ENCODE results near the gene OGFR. TPM values are rescaled to one million over a fixed set of nuclear protein-coding genes. Genes with fewer than 3 reads are reported as not detected.

OGFR gene
- total and polyA plus RNA-seq, 7 donors = 11.6 to 21.6 (median 19.2) TPM

DNA sequence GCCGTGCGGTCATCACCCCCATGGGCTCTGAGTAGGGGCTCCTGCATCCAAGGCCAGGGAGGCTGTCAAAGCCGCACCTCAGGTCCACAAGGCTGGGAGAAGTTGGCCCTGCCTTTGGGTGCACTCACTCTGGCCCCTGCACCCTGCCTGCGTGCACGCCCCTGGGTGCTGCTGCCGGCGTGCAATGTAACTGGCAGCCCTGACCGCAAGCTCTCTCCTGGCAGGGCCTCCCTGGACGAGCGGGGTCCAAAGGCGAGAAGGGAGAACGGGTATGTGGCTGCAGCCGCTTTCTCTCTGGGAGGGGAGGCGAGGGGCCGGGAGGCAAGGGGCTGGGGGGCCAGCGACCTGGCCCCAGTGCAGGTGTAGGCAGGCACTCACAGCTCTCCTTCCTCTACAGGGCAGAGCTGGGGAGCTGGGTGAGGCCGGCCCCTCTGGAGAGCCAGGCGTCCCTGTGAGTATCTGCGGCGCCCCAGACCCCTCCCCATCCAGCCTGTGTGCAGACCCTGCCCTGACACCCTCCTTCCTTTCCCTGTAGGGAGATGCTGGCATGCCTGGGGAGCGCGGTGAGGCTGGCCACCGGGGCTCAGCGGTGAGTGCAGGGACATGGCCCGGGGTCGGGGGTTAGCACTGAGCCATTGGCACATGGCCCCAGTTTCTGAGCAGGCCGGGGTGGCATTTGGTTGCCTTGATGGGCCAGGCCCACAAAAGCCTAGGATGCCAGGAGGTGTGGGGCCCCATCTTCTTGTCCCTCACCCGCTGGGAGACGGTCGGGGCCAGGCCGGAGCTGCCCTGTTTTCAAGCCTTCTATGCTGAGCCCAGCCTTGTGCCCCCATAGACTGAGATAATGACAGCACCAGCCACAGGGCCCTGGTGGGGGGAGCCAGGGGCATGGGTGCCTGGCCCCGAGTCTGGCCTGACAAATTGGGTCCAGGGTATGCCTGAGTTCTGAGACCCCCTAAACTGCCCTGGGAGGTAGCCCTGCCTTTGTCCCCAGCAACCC, 24.9 kb downstream of the OGFR start:
- Histone ChIP-seq H3K36me3 (ENCODE audit: insufficient read depth in 1 of 2, low read depth in 1 of 2) (no peaks in the 10 kb centered on the region), H3K4me1 (no peaks in the 10 kb centered on the region), H3K27ac (no peak overlapping the region), H3K4me3 (no peak overlapping the region), H3K9me3 (no peaks in the 10 kb centered on the region), H3K27me3 (ENCODE audit: insufficient read depth in 3 of 3, low read length in 2 of 3) (peaks cover 0 to 27% (median 9%) of the 10 kb centered on the region in 3 donors)
- DNase-seq = peak in 1 of 2 donors; percentile 43
- intact Hi-C loops (cut with DNase I) = no loop called here
- TF ChIP-seq, protein P1, sequence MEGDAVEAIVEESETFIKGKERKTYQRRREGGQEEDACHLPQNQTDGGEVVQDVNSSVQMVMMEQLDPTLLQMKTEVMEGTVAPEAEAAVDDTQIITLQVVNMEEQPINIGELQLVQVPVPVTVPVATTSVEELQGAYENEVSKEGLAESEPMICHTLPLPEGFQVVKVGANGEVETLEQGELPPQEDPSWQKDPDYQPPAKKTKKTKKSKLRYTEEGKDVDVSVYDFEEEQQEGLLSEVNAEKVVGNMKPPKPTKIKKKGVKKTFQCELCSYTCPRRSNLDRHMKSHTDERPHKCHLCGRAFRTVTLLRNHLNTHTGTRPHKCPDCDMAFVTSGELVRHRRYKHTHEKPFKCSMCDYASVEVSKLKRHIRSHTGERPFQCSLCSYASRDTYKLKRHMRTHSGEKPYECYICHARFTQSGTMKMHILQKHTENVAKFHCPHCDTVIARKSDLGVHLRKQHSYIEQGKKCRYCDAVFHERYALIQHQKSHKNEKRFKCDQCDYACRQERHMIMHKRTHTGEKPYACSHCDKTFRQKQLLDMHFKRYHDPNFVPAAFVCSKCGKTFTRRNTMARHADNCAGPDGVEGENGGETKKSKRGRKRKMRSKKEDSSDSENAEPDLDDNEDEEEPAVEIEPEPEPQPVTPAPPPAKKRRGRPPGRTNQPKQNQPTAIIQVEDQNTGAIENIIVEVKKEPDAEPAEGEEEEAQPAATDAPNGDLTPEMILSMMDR (IDR thresholded peaks at IDR 0.05) = no peak
- ATAC-seq = no peak
- 91 to 96% (median 92%) methylated on average over 26 to 32 of the region's 32 CpGs for WGBS, 3 donors

DNA sequence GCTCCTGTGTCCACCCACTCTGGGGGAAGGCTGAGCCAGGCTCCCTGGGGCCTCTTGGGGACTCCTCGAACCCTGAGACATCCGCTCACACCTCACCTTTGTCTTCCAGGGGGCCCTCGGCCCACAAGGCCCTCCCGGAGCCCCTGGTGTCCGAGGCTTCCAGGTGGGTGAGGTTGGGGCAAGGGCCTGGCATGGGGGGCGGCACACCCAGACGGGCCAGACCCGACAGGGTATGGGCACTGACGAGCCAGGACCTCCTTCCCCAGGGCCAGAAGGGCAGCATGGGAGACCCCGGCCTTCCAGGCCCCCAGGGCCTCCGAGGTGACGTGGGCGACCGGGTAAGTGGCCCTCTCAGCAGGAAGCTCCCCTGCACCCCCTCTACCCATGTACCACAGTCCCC, 25.6 kb downstream of the OGFR start:
- no peaks in the 10 kb centered on the region for H3K9me3 ChIP-seq
- ATAC-seq (no peak), DNase-seq (peak in 1 of 2 donors; percentile 36)
- no peaks in the 10 kb centered on the region for H3K4me1 ChIP-seq
- 92 to 96% (median 93%) methylated on average over 9 to 14 of the region's 14 CpGs for WGBS, 3 donors
- H3K4me3 ChIP-seq = no peak overlapping the region
- H3K36me3 ChIP-seq (ENCODE audit: insufficient read depth in 1 of 2, low read depth in 1 of 2) = no peaks in the 10 kb centered on the region
- intact Hi-C loops (cut with DNase I) = no loop called here
- H3K27ac ChIP-seq = no peak overlapping the region
- H3K27me3 ChIP-seq (ENCODE audit: insufficient read depth in 3 of 3, low read length in 2 of 3) = peaks cover 0 to 29% (median 9%) of the 10 kb centered on the region in 3 donors
- TF ChIP-seq, protein P1 (IDR thresholded peaks at IDR 0.05) = no peak

DNA sequence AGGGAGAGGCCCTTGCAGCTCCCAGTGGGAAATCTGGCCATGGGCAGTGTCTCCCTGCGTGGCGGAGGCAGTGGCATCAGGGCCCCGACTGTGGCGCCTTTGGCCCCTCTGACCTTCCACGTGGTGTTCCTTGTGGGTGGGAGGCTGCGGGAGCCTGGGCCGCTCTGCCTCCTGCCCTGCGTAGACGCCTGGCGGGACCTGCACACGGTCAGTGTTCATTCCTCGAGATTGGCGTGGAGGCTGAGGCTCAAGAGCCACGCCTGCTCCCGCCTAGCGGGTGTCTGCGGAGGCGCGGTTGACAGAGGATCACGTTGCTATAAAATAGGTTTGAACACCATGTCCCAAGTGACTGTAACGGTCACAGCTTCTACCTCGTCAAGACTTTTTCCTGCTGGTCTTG, 26.2 kb downstream of the OGFR start:
- Histone ChIP-seq H3K27ac (no peak overlapping the region), H3K4me1 (no peaks in the 10 kb centered on the region), H3K27me3 (ENCODE audit: insufficient read depth in 3 of 3, low read length in 2 of 3) (peaks cover 0 to 26% (median 9%) of the 10 kb centered on the region in 3 donors), H3K9me3 (no peaks in the 10 kb centered on the region), H3K36me3 (ENCODE audit: insufficient read depth in 1 of 2, low read depth in 1 of 2) (no peaks in the 10 kb centered on the region), H3K4me3 (no peak overlapping the region)
- no peak for ATAC-seq
- WGBS, 3 donors = 91 to 92% (median 91%) methylated on average over 22 of the region's 22 CpGs
- DNase-seq = peak in 1 of 2 donors; percentile 36
- intact Hi-C loops (cut with DNase I) = no loop called here
- TF ChIP-seq, protein P1 (IDR thresholded peaks at IDR 0.05) = no peak

DNA sequence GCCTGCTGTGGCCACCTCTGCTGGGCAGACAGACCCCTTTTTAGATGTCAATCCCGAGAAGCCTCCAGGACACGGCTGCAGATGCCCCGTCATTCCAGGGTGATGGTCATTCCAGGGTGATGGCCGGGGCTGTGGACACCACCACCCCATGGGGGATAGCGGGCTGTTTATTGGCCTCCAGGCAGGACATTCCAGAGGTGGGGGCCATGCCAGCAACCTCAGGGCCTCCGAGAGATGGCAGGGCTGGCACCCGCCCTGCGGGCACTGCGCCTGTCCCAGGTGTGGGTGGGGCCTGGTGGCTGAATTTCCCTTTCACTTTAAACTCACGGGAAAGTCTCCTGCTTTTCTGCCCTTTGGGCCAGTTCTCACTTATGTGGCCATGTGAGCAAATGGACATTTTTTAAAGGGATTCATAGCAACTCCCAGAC, 26.7 kb downstream of the OGFR start:
- H3K27ac ChIP-seq = no peak overlapping the region
- TF ChIP-seq, protein P1 (IDR thresholded peaks at IDR 0.05) = no peak
- peaks cover 0 to 28% (median 9%) of the 10 kb centered on the region in 3 donors for H3K27me3 ChIP-seq (ENCODE audit: insufficient read depth in 3 of 3, low read length in 2 of 3)
- DNase-seq (peak in 1 of 2 donors; percentile 39), ATAC-seq (no peak)
- no peaks in the 10 kb centered on the region for H3K9me3 ChIP-seq
- no peaks in the 10 kb centered on the region for H3K4me1 ChIP-seq
- intact Hi-C loops (cut with DNase I) = no loop called here
- no peaks in the 10 kb centered on the region for H3K36me3 ChIP-seq (ENCODE audit: insufficient read depth in 1 of 2, low read depth in 1 of 2)
- WGBS, 3 donors = 80 to 89% (median 84%) methylated on average over 10 of the region's 10 CpGs
- H3K4me3 ChIP-seq = no peak overlapping the region
